ENCODE measurements around the gene MAST4.

Gene MAST4

DNA sequence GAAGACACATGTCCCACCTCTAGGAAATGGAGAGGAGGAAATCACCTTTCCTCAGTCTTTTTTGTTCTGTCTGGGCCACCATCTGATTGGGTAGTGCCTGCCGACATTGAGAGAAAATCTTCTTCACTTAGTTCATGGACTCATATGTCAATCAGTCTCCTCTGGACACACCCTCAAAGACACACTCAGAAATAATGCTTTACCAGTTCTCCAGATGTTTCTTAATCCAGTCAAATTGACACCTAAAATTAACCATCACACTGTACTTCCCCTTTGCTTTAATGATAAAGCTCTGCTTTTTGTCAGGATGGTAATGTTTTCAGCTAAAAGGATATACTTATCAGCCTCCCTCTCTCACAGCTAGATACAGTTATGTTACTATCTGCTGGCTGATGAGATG, 333.1 kb downstream of the MAST4 start:
- TF ChIP-seq, protein P1, sequence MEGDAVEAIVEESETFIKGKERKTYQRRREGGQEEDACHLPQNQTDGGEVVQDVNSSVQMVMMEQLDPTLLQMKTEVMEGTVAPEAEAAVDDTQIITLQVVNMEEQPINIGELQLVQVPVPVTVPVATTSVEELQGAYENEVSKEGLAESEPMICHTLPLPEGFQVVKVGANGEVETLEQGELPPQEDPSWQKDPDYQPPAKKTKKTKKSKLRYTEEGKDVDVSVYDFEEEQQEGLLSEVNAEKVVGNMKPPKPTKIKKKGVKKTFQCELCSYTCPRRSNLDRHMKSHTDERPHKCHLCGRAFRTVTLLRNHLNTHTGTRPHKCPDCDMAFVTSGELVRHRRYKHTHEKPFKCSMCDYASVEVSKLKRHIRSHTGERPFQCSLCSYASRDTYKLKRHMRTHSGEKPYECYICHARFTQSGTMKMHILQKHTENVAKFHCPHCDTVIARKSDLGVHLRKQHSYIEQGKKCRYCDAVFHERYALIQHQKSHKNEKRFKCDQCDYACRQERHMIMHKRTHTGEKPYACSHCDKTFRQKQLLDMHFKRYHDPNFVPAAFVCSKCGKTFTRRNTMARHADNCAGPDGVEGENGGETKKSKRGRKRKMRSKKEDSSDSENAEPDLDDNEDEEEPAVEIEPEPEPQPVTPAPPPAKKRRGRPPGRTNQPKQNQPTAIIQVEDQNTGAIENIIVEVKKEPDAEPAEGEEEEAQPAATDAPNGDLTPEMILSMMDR (conservative IDR thresholded peaks at IDR 0.05; ENCODE audit: low read length): no peak
- H3K4me3 ChIP-seq (ENCODE audit: low read length): no peak overlapping the region
- DNase-seq (ENCODE audit: low read depth): no peak

DNA sequence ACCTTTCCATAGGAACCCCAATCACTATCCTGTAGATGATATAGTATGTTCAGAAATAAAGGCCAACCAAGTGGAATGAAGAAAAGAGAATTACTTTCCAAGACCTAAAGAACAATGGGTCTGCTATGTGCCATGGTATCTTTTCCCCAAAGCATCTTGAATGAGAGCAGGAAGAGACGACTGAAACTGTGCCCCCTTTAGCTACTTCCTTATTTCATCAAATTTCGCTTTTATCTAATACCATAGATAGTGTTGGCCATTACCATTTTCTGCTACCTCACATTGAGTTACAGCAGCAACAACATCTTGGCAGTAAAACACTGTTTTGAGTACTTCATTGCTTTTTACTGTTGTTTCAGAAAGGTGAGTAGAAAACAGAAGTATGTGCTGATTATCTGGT, 333.8 kb downstream of the MAST4 start:
- TF ChIP-seq, protein P1 (conservative IDR thresholded peaks at IDR 0.05; ENCODE audit: low read length): no peak
- H3K4me3 ChIP-seq (ENCODE audit: low read length): no peak overlapping the region
- DNase-seq (ENCODE audit: low read depth): no peak

DNA sequence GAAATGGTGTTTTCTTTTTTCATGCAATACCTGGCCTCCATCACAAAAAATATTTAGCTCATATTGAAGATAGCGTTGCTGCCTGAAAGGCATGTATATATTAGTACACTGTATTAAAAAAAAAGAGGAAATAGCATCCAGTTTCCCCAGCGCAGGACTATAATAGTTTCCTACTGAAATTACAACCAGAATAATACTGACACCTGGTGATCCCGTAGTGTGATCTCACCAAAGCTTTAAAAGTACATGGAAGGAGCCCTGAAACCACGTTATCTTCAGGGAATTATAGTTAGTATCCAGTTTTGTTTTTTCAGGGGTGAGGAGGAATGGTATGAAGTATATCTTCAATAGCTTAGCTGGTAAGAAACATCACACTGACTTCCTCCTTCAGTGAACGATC, 335.5 kb downstream of the MAST4 start:
- TF ChIP-seq, protein P1 (conservative IDR thresholded peaks at IDR 0.05; ENCODE audit: low read length): no peak
- H3K4me3 ChIP-seq (ENCODE audit: low read length): no peak overlapping the region
- no peak for DNase-seq (ENCODE audit: low read depth)

DNA sequence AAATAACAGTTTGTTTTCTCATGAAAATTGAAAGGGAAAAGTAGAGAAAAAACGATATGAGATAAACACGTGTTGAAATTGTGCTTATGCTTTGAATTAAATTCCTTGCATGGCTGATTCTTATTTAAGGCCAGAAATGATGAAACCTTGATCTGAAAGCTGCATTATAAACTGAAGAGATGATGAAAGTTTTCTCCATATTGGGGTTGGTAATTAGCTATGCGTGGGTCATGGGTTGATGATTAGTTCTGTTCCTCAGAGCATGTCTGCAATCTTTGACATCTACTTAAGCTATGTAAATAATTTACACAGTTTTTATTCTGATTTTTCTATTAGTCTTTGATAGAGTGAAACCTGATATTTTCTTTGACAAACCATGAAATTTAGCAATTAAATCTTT, 336.3 kb downstream of the MAST4 start:
- DNase-seq (ENCODE audit: low read depth): peak; percentile 2
- TF ChIP-seq, protein P1 (conservative IDR thresholded peaks at IDR 0.05; ENCODE audit: low read length): no peak
- no peak overlapping the region for H3K4me3 ChIP-seq (ENCODE audit: low read length)

DNA sequence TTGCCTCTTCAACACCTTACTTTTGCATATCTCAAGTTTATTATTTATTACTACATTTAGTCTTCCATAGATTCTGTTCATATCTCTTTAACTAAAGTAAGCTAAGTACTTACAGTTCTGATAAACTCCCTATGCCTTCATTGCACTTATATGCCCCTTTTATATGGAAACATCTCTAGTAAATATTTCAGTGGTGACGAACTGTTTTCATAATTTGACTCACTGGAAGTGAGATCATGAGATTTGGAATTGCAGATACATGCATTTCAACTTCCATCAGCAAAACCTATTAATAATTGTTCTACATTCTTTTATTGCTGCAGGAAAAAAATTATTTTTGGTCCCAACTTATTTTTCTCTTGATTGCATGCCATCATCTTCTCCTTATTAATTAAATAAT, 336.9 kb downstream of the MAST4 start:
- peak; percentile 3 for DNase-seq (ENCODE audit: low read depth)
- H3K4me3 ChIP-seq (ENCODE audit: low read length): no peak overlapping the region
- TF ChIP-seq, protein P1 (conservative IDR thresholded peaks at IDR 0.05; ENCODE audit: low read length): no peak

DNA sequence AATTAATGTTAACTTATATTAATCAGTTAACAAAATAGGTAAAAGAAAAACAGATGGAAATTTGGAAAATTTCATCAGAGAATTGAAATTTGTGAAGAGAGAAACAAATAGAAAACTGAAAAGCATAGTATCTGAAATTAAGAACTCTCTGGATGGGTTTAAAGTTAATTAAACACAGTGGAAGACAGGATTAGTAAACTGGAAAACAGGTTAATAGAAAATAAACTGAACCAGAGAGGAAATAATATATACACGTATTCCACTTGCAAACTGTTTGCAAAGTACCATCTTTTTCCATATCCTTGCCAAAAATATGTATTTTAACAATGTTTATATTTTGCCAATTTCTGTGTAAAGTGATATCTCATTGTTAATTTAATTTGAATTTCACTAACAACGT, 342.9 kb downstream of the MAST4 start:
- TF ChIP-seq, protein P1 (conservative IDR thresholded peaks at IDR 0.05; ENCODE audit: low read length): no peak
- H3K4me3 ChIP-seq (ENCODE audit: low read length): no peak overlapping the region
- no peak for DNase-seq (ENCODE audit: low read depth)

DNA sequence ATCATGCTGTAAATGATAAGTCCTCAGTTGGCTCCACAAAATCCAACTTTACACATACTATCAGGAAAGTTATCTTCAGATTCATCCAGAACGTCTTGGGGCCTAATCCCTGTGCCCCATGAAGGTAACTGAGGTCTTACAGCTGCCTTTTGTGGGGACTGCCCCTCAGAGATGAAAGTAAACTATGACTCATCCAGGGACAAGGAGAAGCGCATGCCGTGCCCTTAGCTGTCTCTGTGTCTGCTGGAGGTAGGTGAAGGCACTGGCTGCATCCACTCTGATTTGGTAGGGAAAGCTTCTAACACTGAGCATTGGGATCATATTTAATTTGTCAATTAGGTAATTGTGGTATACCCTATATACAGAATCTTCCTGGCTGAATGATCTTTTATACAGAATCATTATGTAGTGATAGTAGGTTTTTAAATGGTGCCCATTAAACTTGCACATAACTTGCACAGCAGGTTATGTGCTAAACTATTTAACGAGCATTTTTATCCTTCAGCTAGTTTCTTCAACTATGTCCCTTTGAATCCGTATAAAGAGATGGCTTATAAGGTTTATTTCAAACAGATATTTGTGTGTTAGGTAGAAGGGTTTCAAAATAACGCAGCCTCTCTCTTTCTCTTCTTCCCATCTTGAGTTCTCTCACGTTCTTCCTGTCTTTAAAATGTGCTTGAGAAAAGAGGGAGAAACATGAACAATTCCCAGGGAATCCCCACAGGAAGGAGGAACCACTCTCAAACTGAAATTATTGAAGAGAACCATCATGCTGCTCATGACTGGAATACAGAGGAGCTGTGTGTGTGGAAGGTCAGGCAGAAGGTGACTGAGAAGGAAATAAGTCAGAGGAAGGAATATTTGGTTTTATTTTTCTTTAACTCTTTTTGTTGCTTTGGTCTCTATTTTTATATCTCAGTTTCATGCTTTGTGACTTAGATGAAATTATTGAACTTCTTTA, 349.5 kb downstream of the MAST4 start:
- no peak for DNase-seq (ENCODE audit: low read depth)
- TF ChIP-seq, protein P1 (conservative IDR thresholded peaks at IDR 0.05; ENCODE audit: low read length): no peak
- H3K4me3 ChIP-seq (ENCODE audit: low read length): no peak overlapping the region
